Measurements from ENCODE around the gene FHIT.

FHIT gene

GRCh38 chr3:60424942-60425341 lies 826.3 kb downstream of the FHIT start:
- H3K36me3 Mint-ChIP-seq (ENCODE audit: low read depth) = no peaks in the 10 kb centered on the region
- no peak for DNase-seq
- no peaks in the 10 kb centered on the region for H3K9me3 Mint-ChIP-seq
- no peak overlapping the region for H3K4me3 Mint-ChIP-seq
- no peaks in the 10 kb centered on the region for H3K27me3 Mint-ChIP-seq
- peaks cover 4% of the 10 kb centered on the region for H3K4me1 Mint-ChIP-seq (ENCODE audit: low read depth)
- no peak overlapping the region for H3K27ac Mint-ChIP-seq

- no peak for DNase-seq
- H3K9me3 Mint-ChIP-seq = no peaks in the 10 kb centered on the region
- H3K4me3 Mint-ChIP-seq = no peak overlapping the region
- no peaks in the 10 kb centered on the region for H3K4me1 Mint-ChIP-seq (ENCODE audit: low read depth)
- H3K36me3 Mint-ChIP-seq (ENCODE audit: low read depth) = no peaks in the 10 kb centered on the region
- no peaks in the 10 kb centered on the region for H3K27me3 Mint-ChIP-seq
- H3K27ac Mint-ChIP-seq = no peak overlapping the region
Observed at GRCh38 chr3:60424034-60424433, 827.2 kb downstream of the FHIT start.

- H3K27ac Mint-ChIP-seq = no peak overlapping the region
- no peaks in the 10 kb centered on the region for H3K36me3 Mint-ChIP-seq (ENCODE audit: low read depth)
- no peaks in the 10 kb centered on the region for H3K9me3 Mint-ChIP-seq
- H3K4me3 Mint-ChIP-seq = no peak overlapping the region
- no peaks in the 10 kb centered on the region for H3K27me3 Mint-ChIP-seq
- DNase-seq = no peak
- H3K4me1 Mint-ChIP-seq (ENCODE audit: low read depth) = no peaks in the 10 kb centered on the region
Observed at GRCh38 chr3:60423556-60423955, 827.7 kb downstream of the FHIT start.

GRCh38 chr3:60421749-60422446 lies 829.4 kb downstream of the FHIT start:
- no peak overlapping the region for H3K4me3 Mint-ChIP-seq
- H3K36me3 Mint-ChIP-seq (ENCODE audit: low read depth) = no peaks in the 10 kb centered on the region
- H3K4me1 Mint-ChIP-seq (ENCODE audit: low read depth) = no peaks in the 10 kb centered on the region
- DNase-seq = no peak
- H3K27ac Mint-ChIP-seq = no peak overlapping the region
- H3K27me3 Mint-ChIP-seq = no peaks in the 10 kb centered on the region
- H3K9me3 Mint-ChIP-seq = no peaks in the 10 kb centered on the region

GRCh38 chr3:60417576-60417975 lies 833.7 kb downstream of the FHIT start:
- Mint-ChIP-seq H3K36me3 (ENCODE audit: low read depth) (no peaks in the 10 kb centered on the region), H3K9me3 (peaks cover 4% of the 10 kb centered on the region), H3K4me3 (no peak overlapping the region), H3K4me1 (ENCODE audit: low read depth) (no peaks in the 10 kb centered on the region), H3K27me3 (no peaks in the 10 kb centered on the region), H3K27ac (no peak overlapping the region)
- DNase-seq = no peak

GRCh38 chr3:60414011-60414410 lies 837.2 kb downstream of the FHIT start:
- Mint-ChIP-seq H3K4me1 (ENCODE audit: low read depth) (no peaks in the 10 kb centered on the region), H3K27me3 (no peaks in the 10 kb centered on the region), H3K27ac (no peak overlapping the region), H3K9me3 (peaks cover 4% of the 10 kb centered on the region), H3K36me3 (ENCODE audit: low read depth) (no peaks in the 10 kb centered on the region), H3K4me3 (no peak overlapping the region)
- no peak for DNase-seq

GRCh38 chr3:60413551-60413950 lies 837.7 kb downstream of the FHIT start:
- Mint-ChIP-seq H3K4me1 (ENCODE audit: low read depth) (no peaks in the 10 kb centered on the region), H3K27ac (no peak overlapping the region), H3K9me3 (peaks cover 4% of the 10 kb centered on the region), H3K4me3 (no peak overlapping the region), H3K27me3 (no peaks in the 10 kb centered on the region), H3K36me3 (ENCODE audit: low read depth) (no peaks in the 10 kb centered on the region)
- DNase-seq = no peak

- no peaks in the 10 kb centered on the region for H3K36me3 Mint-ChIP-seq (ENCODE audit: low read depth)
- no peaks in the 10 kb centered on the region for H3K4me1 Mint-ChIP-seq (ENCODE audit: low read depth)
- no peak overlapping the region for H3K4me3 Mint-ChIP-seq
- H3K9me3 Mint-ChIP-seq = peaks cover 2% of the 10 kb centered on the region
- H3K27me3 Mint-ChIP-seq = no peaks in the 10 kb centered on the region
- H3K27ac Mint-ChIP-seq = no peak overlapping the region
- no peak for DNase-seq
Observed at GRCh38 chr3:60403866-60404265, 847.4 kb downstream of the FHIT start.

- Mint-ChIP-seq H3K9me3 (peaks cover 4% of the 10 kb centered on the region), H3K36me3 (ENCODE audit: low read depth) (no peaks in the 10 kb centered on the region), H3K27me3 (no peaks in the 10 kb centered on the region), H3K4me3 (no peak overlapping the region), H3K27ac (no peak overlapping the region), H3K4me1 (ENCODE audit: low read depth) (no peaks in the 10 kb centered on the region)
- no peak for DNase-seq
Observed at GRCh38 chr3:60402931-60403330, 848.3 kb downstream of the FHIT start.

- Mint-ChIP-seq H3K4me3 (no peak overlapping the region), H3K27ac (no peak overlapping the region), H3K36me3 (ENCODE audit: low read depth) (no peaks in the 10 kb centered on the region), H3K27me3 (no peaks in the 10 kb centered on the region), H3K4me1 (ENCODE audit: low read depth) (no peaks in the 10 kb centered on the region), H3K9me3 (peaks cover 8% of the 10 kb centered on the region)
- no peak for DNase-seq
Observed at GRCh38 chr3:60399861-60400845, 851.1 kb downstream of the FHIT start.

GRCh38 chr3:60399292-60399691 lies 852.0 kb downstream of the FHIT start:
- Mint-ChIP-seq H3K27ac (no peak overlapping the region), H3K4me3 (no peak overlapping the region), H3K36me3 (ENCODE audit: low read depth) (no peaks in the 10 kb centered on the region)

GRCh38 chr3:60395173-60395762 lies 856.0 kb downstream of the FHIT start:
- Mint-ChIP-seq H3K27ac (no peak overlapping the region), H3K4me3 (no peak overlapping the region), H3K9me3 (peaks cover 6% of the 10 kb centered on the region), H3K4me1 (ENCODE audit: low read depth) (no peaks in the 10 kb centered on the region), H3K27me3 (no peaks in the 10 kb centered on the region), H3K36me3 (ENCODE audit: low read depth) (no peaks in the 10 kb centered on the region)
- no peak for DNase-seq

More at GRCh38 chr3:60399292-60399691, 852.0 kb downstream of the FHIT start:
- no peak for DNase-seq
- peaks cover 8% of the 10 kb centered on the region for H3K9me3 Mint-ChIP-seq
- H3K27me3 Mint-ChIP-seq = no peaks in the 10 kb centered on the region
- H3K4me1 Mint-ChIP-seq (ENCODE audit: low read depth) = no peaks in the 10 kb centered on the region

GRCh38 chr3:60393946-60394345 lies 857.3 kb downstream of the FHIT start:
- Mint-ChIP-seq H3K4me1 (ENCODE audit: low read depth) (no peaks in the 10 kb centered on the region), H3K4me3 (no peak overlapping the region), H3K27ac (no peak overlapping the region), H3K36me3 (ENCODE audit: low read depth) (no peaks in the 10 kb centered on the region), H3K27me3 (no peaks in the 10 kb centered on the region), H3K9me3 (peaks cover 6% of the 10 kb centered on the region)
- no peak for DNase-seq

GRCh38 chr3:60392501-60392900 lies 858.8 kb downstream of the FHIT start:
- Mint-ChIP-seq H3K4me3 (no peak overlapping the region), H3K27me3 (no peaks in the 10 kb centered on the region), H3K9me3 (no peaks in the 10 kb centered on the region), H3K36me3 (ENCODE audit: low read depth) (no peaks in the 10 kb centered on the region), H3K4me1 (ENCODE audit: low read depth) (no peaks in the 10 kb centered on the region), H3K27ac (no peak overlapping the region)
- DNase-seq = no peak

GRCh38 chr3:60391292-60391691 lies 860.0 kb downstream of the FHIT start:
- Mint-ChIP-seq H3K36me3 (ENCODE audit: low read depth) (no peaks in the 10 kb centered on the region), H3K27me3 (no peaks in the 10 kb centered on the region), H3K4me3 (no peak overlapping the region), H3K9me3 (no peaks in the 10 kb centered on the region), H3K4me1 (ENCODE audit: low read depth) (no peaks in the 10 kb centered on the region), H3K27ac (no peak overlapping the region)
- no peak for DNase-seq

Measured in activated T-cell treated with anti-CD3 and anti-CD28 coated beads, Interleukin-2, amount 50 U/mL, for 24 hours (primary cell).